Measurements from ENCODE around the gene EIF3J.

GRCh38 chr15:44525018-44525417 lies 11.9 kb upstream of the EIF3J start:
- TF ChIP-seq CTCF (IDR thresholded peaks at IDR 0.05 in 8 of 11, conservative IDR thresholded peaks at IDR 0.05 in 3 of 11), result no peak
- TF ChIP-seq POLR2A (IDR thresholded peaks at IDR 0.05), result no peak
- TF ChIP-seq POLR2AphosphoS5 (IDR thresholded peaks at IDR 0.05), result no peak
